ENCODE measurements around the gene XPO4. TPM values are rescaled to one million over a fixed set of nuclear protein-coding genes. Genes with fewer than 3 reads are reported as not detected.
"Not testable (repeated sequence)": the region's sequence is repeated elsewhere in the genome, so short reads cannot be mapped to it uniquely, and the experiment has no call there.

XPO4 gene
- polyA plus RNA-seq, 1 of the 3 experiments (the other 2 are of a cell fraction): 4.2 TPM

DNA sequence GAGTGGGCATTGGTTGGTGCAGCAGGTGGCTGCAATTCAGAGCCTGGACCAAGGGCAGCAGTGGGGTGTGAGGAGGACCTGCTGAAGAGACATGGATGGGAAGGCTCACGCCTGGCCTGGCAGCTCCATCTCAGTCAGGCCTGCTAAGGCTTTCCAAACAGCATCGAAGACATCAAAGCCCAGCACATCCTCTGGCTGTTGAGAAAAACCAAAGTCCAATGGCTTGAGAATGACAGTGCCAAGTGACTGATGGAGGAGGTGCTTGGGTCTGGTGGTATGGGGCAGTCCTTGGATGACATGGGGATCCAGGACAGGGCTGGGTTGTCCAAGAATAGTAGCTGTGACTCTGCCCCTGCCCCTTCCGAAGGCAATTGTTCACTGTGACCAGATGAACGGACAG is 19.0 kb upstream of the XPO4 start (continued):
- TF ChIP-seq SMC3 (IDR thresholded peaks at IDR 0.05; ENCODE audit: low read depth, low read length) (no peak), RCOR1 (IDR thresholded peaks at IDR 0.05; ENCODE audit: low read length) (no peak), ELF1 (IDR thresholded peaks at IDR 0.05) (no peak), RFX5 (IDR thresholded peaks at IDR 0.05; ENCODE audit: low read length) (no peak), FOXM1 (IDR thresholded peaks at IDR 0.05; ENCODE audit: low read depth) (no peak), JUND (IDR thresholded peaks at IDR 0.05) (no peak), RAD21 (IDR thresholded peaks at IDR 0.05; ENCODE audit: low read length) (no peak), FOSL2 (IDR thresholded peaks at IDR 0.05; ENCODE audit: borderline replicate concordance, low read depth) (no peak), NFIC (IDR thresholded peaks at IDR 0.05; ENCODE audit: borderline replicate concordance) (no peak), GABPA (IDR thresholded peaks at IDR 0.05; ENCODE audit: low read depth) (no peak), MEF2A (IDR thresholded peaks at IDR 0.05; ENCODE audit: borderline replicate concordance, low read depth) (no peak), POLR2AphosphoS5 (IDR thresholded peaks at IDR 0.05; ENCODE audit: low read depth, low read length) (no peak)

DNA sequence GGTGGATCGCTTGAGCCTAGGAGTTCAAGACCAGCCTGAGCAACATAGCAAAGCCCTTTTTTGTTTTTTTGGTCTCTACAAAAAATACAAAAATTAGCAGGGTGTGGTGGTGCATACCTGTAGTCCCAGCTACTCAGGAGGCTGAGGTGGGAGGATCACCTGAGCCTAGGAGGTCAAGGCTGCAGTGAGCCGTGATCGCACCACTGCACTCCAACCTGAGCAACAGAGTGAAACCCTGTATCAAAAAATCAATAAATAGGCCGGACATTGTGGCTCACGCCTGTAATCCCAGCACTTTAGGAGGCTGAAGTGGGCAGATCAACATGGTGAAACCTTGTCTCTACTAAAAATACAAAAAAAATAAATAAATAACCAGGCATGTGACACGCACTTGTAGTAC is 13.1 kb upstream of the XPO4 start:
- H3K9me3 ChIP-seq; H3K4me3 ChIP-seq (ENCODE audit: low read depth in 2 of 2, low read length in 1 of 2); H3K79me2 ChIP-seq (ENCODE audit: insufficient read depth); H3K27ac ChIP-seq (ENCODE audit: low read depth in 2 of 2, low read length in 1 of 2); H3K9ac ChIP-seq; H3K4me1 ChIP-seq (ENCODE audit: control insufficient read depth in 1 of 2, insufficient read depth in 2 of 2, low read depth in 1 of 2, low read length in 1 of 2); DNase-seq; H4K20me1 ChIP-seq (ENCODE audit: insufficient read depth); H2AFZ ChIP-seq (ENCODE audit: low read depth); H3K4me2 ChIP-seq; H3K9me2 ChIP-seq; H3K27me3 ChIP-seq (ENCODE audit: insufficient read depth); H3F3A ChIP-seq (replicated peaks; ENCODE audit: insufficient read depth); POLR2A ChIA-PET; H3K36me3 ChIP-seq (replicated peaks in 1 of 2; ENCODE audit: control insufficient read depth in 1 of 2, insufficient read depth in 2 of 2, low read length in 1 of 2): not testable (repeated sequence)
- CTCF ChIA-PET: interaction anchor here (1.3 kb wide), 1 partner anchor 9 kb away, joined by 4 read pairs; no protein-coding TSS in a partner anchor
- 73% methylated on average over 6 of the region's 6 CpGs for WGBS (ENCODE audit: low lambda C conversion rate)

DNA sequence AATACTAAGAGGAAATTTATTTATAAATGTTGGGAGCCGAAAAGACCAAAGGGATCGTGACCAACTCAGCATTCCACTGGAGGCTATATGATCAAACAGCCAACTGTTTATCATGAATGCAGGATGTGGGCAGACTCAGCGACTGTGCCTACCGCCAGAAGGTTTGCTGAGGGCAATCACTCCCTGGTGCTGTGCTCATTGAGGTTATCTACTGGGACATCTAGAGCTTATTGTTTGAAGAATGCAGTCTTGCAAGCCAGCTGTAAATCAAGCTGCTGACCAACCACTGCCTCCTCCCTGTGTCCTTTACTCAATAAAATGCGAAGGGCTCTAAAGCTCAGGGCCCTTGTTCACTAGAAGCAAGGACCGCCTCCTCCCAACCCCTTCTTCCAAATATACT is 8.5 kb upstream of the XPO4 start:
- H3K36me3 ChIP-seq (replicated peaks in 1 of 2; ENCODE audit: control insufficient read depth in 1 of 2, insufficient read depth in 2 of 2, low read length in 1 of 2): no peaks in the 10 kb centered on the region
- CTCF ChIA-PET: interaction anchor here (1.4 kb wide), 1 partner anchor 14 kb away, joined by 3 read pairs; no protein-coding TSS in a partner anchor
- no peak overlapping the region for H3K4me3 ChIP-seq (ENCODE audit: low read depth in 2 of 2, low read length in 1 of 2)
- H3K4me2 ChIP-seq: no peak overlapping the region
- no peaks in the 10 kb centered on the region for H3K9me3 ChIP-seq
- H3K9me2 ChIP-seq: no peaks in the 10 kb centered on the region
- 46% methylated on average over 6 of the region's 6 CpGs for WGBS (ENCODE audit: low lambda C conversion rate)
- TF ChIP-seq, protein P1, sequence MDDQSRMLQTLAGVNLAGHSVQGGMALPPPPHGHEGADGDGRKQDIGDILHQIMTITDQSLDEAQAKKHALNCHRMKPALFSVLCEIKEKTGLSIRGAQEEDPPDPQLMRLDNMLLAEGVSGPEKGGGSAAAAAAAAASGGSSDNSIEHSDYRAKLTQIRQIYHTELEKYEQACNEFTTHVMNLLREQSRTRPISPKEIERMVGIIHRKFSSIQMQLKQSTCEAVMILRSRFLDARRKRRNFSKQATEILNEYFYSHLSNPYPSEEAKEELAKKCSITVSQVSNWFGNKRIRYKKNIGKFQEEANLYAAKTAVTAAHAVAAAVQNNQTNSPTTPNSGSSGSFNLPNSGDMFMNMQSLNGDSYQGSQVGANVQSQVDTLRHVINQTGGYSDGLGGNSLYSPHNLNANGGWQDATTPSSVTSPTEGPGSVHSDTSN (IDR thresholded peaks at IDR 0.05): 0 out of 2 replicates have a peak, but pooled peaks have one; percentile 7
- no peak for TF ChIP-seq YY1 (IDR thresholded peaks at IDR 0.05; ENCODE audit: low read depth)
- H2AFZ ChIP-seq (ENCODE audit: low read depth): peak overlapping the region; percentile 29; the same call in 1 of the 2 replicates
- H4K20me1 ChIP-seq (ENCODE audit: insufficient read depth): no peaks in the 10 kb centered on the region
- H3F3A ChIP-seq (replicated peaks; ENCODE audit: insufficient read depth): no peaks in the 10 kb centered on the region
- POLR2A ChIA-PET: no interaction called here
- H3K9ac ChIP-seq: no peak overlapping the region
- no peaks in the 10 kb centered on the region for H3K4me1 ChIP-seq (ENCODE audit: control insufficient read depth in 1 of 2, insufficient read depth in 2 of 2, low read depth in 1 of 2, low read length in 1 of 2)
- DNase-seq: no peak
- no peaks in the 10 kb centered on the region for H3K27me3 ChIP-seq (ENCODE audit: insufficient read depth)
- no peak overlapping the region for H3K27ac ChIP-seq (ENCODE audit: low read depth in 2 of 2, low read length in 1 of 2)
- H3K79me2 ChIP-seq (ENCODE audit: insufficient read depth): no peaks in the 10 kb centered on the region
